ENCODE measurements around the gene MSRB3. TPM values are rescaled to one million over a fixed set of nuclear protein-coding genes. Genes with fewer than 3 reads are reported as not detected.

The MSRB3 gene
- total RNA-seq, 4 donors from 2014 or later = 29.1 to 61.5 (median 50.4) TPM

GRCh38 chr12:65335981-65336380 is 57.5 kb downstream of the MSRB3 start:
- no peak for TF ChIP-seq CTCF (IDR thresholded peaks at IDR 0.05; ENCODE audit: low read depth)

DNA sequence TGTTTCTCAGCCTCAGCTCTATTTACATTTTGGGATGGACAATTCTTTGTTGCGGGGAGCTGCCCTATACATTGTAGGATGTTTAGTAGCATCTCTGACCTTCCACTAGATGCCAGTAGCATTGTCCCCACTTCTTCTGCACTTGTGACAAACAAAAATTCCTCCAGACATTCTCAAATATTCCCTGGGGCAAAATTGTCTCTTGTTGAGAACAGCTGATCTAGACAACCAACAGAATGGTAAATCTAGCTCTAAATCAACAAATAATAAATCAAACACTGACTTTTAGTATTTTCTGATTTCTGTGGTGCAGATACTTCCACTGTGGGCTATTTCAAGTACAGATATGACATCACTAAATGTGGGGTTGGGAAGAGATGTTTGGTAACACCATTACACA is 60.7 kb downstream of the MSRB3 start:
- TF ChIP-seq CTCF (IDR thresholded peaks at IDR 0.05; ENCODE audit: low read depth) = no peak

DNA sequence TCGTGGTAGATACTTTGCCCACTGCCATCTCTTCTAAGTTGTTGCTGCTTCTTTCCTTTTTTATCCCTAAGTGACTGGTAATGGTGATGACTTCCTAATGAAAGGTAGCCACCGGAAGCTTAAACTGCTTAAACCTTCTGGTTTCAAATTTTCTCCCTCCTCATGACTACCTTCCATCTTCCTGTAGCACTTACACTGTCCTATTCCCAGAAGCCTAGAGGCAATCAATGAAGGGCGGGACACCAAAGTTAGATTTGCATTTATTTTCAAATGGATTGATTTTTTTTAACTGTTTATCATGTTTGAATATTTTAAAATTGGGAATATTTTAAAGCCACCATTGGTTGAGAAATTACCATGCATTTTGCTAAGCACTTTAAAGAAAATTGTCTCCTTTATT is 64.7 kb downstream of the MSRB3 start:
- no peak for TF ChIP-seq CTCF (IDR thresholded peaks at IDR 0.05; ENCODE audit: low read depth)

- TF ChIP-seq CTCF (IDR thresholded peaks at IDR 0.05; ENCODE audit: low read depth) = no peak
Observed at GRCh38 chr12:65343801-65344200, 65.3 kb downstream of the MSRB3 start.

DNA sequence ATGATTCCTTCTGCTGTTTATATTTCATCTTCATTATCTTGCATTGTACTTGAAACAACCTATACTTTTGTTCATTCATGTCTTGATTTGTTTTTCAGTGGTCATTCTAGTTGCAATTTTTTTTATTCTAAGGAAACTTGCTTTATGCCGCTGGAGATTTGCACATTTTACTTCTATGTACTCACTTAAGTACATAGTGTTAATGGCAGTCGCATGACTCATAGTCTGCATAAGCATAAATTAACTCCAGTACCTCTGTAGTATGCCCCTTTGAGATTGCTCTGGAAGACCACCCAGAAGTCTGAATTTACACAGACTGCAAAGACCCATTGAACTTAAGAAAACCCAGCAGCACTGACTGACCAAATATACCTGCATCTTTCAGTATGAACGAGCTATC is 77.0 kb downstream of the MSRB3 start:
- TF ChIP-seq CTCF (IDR thresholded peaks at IDR 0.05; ENCODE audit: low read depth) = no peak

DNA sequence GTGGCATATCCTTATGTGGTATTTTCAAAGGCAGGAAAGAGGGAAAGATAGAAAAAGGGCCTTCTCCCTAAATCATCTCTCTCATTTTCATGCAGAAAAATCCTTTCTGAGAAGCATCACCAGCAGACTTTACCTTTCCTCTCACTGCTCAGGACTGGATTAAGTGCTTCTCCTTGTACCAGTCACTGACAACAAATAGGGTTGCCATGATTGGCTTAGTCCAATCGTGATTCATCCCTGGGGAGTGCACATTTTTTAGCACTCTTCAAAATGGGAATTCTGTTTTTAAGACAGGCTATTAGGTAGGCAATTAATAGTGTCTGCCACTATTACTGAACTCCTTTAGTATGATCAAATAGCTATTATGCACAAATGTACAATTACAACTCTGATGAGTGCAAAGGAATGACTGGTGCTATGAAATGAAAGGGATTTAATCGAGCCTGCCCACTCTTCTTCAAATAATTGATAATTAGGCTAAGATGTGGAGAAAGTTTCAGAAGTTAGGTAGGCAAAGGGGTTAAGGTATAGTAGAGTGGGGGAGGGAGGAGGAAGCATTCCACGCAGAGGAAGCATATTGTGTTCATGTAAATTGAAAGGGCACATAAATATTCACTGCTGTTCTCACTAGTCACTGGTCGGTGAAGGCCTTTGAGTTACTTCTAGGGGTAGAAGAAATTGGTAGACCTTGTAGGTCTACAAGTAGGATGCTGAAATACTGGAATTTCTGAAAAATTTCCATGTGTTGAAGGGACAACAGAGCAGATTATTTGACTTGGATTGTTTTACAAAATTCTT is 84.0 kb downstream of the MSRB3 start:
- TF ChIP-seq CTCF (IDR thresholded peaks at IDR 0.05; ENCODE audit: low read depth) = no peak

DNA sequence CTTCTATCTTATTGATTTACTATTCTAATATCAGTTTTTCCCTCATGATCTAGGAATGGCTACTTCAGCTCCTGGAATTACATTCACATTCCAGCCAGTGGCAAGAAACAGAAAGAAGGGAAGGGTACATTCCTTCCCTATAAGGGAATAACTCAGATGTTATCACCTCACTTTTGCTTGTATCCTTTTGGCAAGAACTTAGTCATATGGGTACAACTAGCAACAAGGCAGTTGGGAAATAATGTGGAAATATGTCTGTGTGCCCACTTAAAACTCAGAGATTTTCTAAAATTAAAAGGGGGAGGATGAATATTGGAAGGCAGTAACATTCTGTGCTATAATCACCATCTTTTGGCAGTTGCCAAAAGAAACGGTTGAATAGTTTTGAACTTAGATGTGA is 85.6 kb downstream of the MSRB3 start:
- TF ChIP-seq CTCF (IDR thresholded peaks at IDR 0.05; ENCODE audit: low read depth) = no peak
